Suprapubic skin (tissue), 3 donors: Measurements from ENCODE around the gene CCDC69.

Experiments
- CTCF ChIP-seq, 2 donors: fragments of 200-600 bp in 1 of 2; fragments of 450-650 bp in 1 of 2; sonication (generic) in 1 of 2; IDR thresholded peaks; one replicate each; pipeline ENCODE4 v1.5.1; 2016 to 2019; ENCODE audit warnings: antibody characterized with exemption in 2 of 2, mild to moderate bottlenecking in 1 of 2, moderate library complexity in 1 of 2
- EP300 ChIP-seq: sonication (generic); formaldehyde crosslinking; IDR thresholded peaks from one replicate; pipeline ENCODE4 v1.6.1; 2017; ENCODE audit warnings: antibody characterized with exemption
- POLR2A ChIP-seq, 2 donors: fragments of 450-650 bp; IDR thresholded peaks; one replicate each; pipeline ENCODE4 v1.6.1; 2017; ENCODE audit warnings: antibody characterized with exemption in 2 of 2, mild to moderate bottlenecking in 2 of 2, moderate library complexity in 2 of 2

- TF ChIP-seq CTCF (IDR thresholded peaks at IDR 0.05), result no peak
- TF ChIP-seq POLR2A (IDR thresholded peaks at IDR 0.05), result no peak
- no peak for TF ChIP-seq EP300
These were observed 39.4 kb downstream of the CCDC69 start for GRCh38 chr5:151184316-151185042.
